Measurements from ENCODE around the gene NSD2. TPM values are rescaled to one million over a fixed set of nuclear protein-coding genes. Genes with fewer than 3 reads are reported as not detected.
"Not testable (repeated sequence)": the region's sequence is repeated elsewhere in the genome, so short reads cannot be mapped to it uniquely, and the experiment has no call there.

NSD2 gene
- total RNA-seq, 1 experiment from 2014 or later = 54.9 TPM

DNA sequence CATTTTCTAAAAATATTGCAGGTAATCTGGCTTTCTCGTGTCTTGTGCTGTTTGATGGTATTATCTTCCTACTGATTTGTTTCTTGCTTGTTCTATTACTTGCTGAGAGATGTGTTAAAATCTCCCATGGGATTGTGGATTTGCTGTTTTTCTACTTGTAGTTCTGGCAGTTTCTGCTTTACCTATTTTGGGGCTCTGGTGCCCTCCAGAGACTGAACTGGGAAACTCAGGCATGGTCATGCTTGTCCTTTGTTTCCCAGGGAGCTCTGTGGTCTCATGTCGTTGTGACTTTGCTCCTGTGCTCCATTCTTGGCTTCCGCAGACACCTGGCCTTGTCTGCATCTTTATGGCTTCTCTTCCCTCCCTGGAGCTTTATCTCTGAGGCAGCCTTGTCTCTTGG, 39.5 kb downstream of the NSD2 start:
- peaks cover 34% of the 10 kb centered on the region for H3K4me1 ChIP-seq (ENCODE audit: low read length)
- no peaks in the 10 kb centered on the region for H3K27me3 ChIP-seq (ENCODE audit: low read length)
- H3K79me2 ChIP-seq (ENCODE audit: low read length) = peaks cover 94% of the 10 kb centered on the region
- H3K4me2 ChIP-seq (ENCODE audit: low read depth, low read length, poor library complexity, severe bottlenecking) = no peak overlapping the region
- no peak overlapping the region for H3K4me3 ChIP-seq (ENCODE audit: low read length)
- no peaks in the 10 kb centered on the region for H3K9me2 ChIP-seq (replicated peaks; ENCODE audit: insufficient read depth, low read length)
- H3K27ac ChIP-seq (ENCODE audit: low read length) = peak overlapping the region; percentile 40; the same call in 1 of the 2 replicates
- no peak overlapping the region for H2AFZ ChIP-seq (ENCODE audit: low read length)
- peaks cover 15% of the 10 kb centered on the region; the same call in 1 of the 2 replicates for H3K36me3 ChIP-seq (ENCODE audit: insufficient read depth, low read length)
- no peak overlapping the region for H3K9ac ChIP-seq (ENCODE audit: low read length)
- DNase-seq = peak; percentile 71
- H4K20me1 ChIP-seq (ENCODE audit: insufficient read depth, low read depth, low read length) = peaks cover 14% of the 10 kb centered on the region; the same call in 1 of the 2 replicates
- H3K9me3 ChIP-seq (ENCODE audit: low read length) = no peaks in the 10 kb centered on the region

DNA sequence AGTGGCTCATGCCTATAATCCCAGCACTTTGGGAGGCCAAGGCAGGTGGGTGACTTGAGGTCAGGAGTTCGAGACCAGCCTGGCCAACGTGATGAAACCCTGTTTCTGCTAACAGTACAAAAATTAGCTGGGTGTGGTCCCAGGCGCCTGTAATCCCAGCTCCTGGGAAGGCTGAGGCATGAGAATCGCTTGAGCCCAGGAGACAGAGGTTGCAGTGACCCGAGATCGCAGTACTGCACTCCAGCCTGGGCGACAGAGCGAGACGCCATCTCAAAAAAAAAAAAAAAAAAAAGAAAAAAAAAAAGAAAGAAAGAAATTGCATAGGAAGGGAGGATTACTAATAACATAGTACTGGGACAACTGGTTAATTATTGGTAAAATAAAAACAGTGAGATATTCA, 40.1 kb downstream of the NSD2 start:
- not testable (repeated sequence) for H2AFZ ChIP-seq (ENCODE audit: low read length); H3K27me3 ChIP-seq (ENCODE audit: low read length); H3K4me3 ChIP-seq (ENCODE audit: low read length); DNase-seq; H3K9me2 ChIP-seq (replicated peaks; ENCODE audit: insufficient read depth, low read length); H3K27ac ChIP-seq (ENCODE audit: low read length); H3K9me3 ChIP-seq (ENCODE audit: low read length); H3K4me2 ChIP-seq (ENCODE audit: low read depth, low read length, poor library complexity, severe bottlenecking); H3K9ac ChIP-seq (ENCODE audit: low read length)
- Histone ChIP-seq H4K20me1 (ENCODE audit: insufficient read depth, low read depth, low read length) (0 out of 2 replicates have a peak, but pooled peaks cover 14% of the 10 kb centered on the region), H3K79me2 (ENCODE audit: low read length) (peaks cover 92% of the 10 kb centered on the region), H3K36me3 (ENCODE audit: insufficient read depth, low read length) (peaks cover 11% of the 10 kb centered on the region; the same call in 1 of the 2 replicates), H3K4me1 (ENCODE audit: low read length) (peaks cover 34% of the 10 kb centered on the region)

DNA sequence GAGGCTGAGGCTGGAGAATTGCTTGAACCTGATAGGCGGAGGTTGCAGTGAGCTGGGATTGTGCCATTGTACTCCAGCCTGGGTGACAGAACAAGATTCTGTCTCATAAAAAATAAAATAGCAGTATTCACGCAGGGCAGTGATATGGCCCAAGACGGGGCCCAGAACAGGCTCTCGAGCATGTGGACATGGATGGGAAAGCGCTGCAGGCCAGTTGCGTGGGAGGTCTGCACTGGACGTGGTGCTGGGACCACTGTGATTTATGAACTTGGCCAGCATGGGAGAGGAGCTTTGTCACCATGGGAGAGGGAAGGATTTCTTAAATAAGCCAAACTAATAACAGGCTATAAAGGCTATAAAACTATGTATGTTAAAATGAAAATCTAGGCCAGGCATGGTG, 51.6 kb downstream of the NSD2 start:
- no peak overlapping the region for H3K4me2 ChIP-seq (ENCODE audit: low read depth, low read length, poor library complexity, severe bottlenecking)
- no peak for DNase-seq
- H3K9me3 ChIP-seq (ENCODE audit: low read length) = no peaks in the 10 kb centered on the region
- H3K9ac ChIP-seq (ENCODE audit: low read length) = no peak overlapping the region
- no peaks in the 10 kb centered on the region for H3K9me2 ChIP-seq (replicated peaks; ENCODE audit: insufficient read depth, low read length)
- no peak overlapping the region for H3K4me3 ChIP-seq (ENCODE audit: low read length)
- peaks cover 69% of the 10 kb centered on the region for H3K79me2 ChIP-seq (ENCODE audit: low read length)
- no peaks in the 10 kb centered on the region for H3K27me3 ChIP-seq (ENCODE audit: low read length)
- no peak overlapping the region for H2AFZ ChIP-seq (ENCODE audit: low read length)
- H3K4me1 ChIP-seq (ENCODE audit: low read length) = no peaks in the 10 kb centered on the region
- H4K20me1 ChIP-seq (ENCODE audit: insufficient read depth, low read depth, low read length) = no peaks in the 10 kb centered on the region
- H3K36me3 ChIP-seq (ENCODE audit: insufficient read depth, low read length) = peaks cover 24% of the 10 kb centered on the region; the same call in 1 of the 2 replicates
- H3K27ac ChIP-seq (ENCODE audit: low read length) = no peak overlapping the region

DNA sequence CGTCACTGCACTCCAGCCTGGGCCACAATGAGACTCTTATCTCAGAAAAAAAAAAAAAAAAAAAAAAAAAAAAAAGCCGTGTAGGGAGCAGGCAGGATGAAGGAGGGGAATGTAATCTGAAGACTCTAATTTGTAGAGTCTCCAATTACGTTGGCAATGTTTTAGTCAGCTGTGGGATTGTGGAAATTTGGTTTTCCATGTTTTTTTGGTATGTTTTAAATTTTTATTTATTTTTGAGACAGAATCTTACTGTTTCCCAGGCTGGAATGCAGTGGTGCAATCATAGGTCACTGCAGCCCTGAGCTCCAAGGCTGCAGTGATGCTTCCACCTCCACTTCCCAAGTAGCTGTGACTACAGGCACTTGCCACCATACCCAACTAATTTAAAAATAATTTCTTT, 56.5 kb downstream of the NSD2 start:
- Histone ChIP-seq H3K27ac (ENCODE audit: low read length) (no peak overlapping the region), H3K79me2 (ENCODE audit: low read length) (peaks cover 45% of the 10 kb centered on the region), H3K27me3 (ENCODE audit: low read length) (no peaks in the 10 kb centered on the region), H3K9me3 (ENCODE audit: low read length) (no peaks in the 10 kb centered on the region), H3K4me2 (ENCODE audit: low read depth, low read length, poor library complexity, severe bottlenecking) (no peak overlapping the region), H3K9ac (ENCODE audit: low read length) (no peak overlapping the region), H3K36me3 (ENCODE audit: insufficient read depth, low read length) (peaks cover 14% of the 10 kb centered on the region), H3K4me1 (ENCODE audit: low read length) (no peaks in the 10 kb centered on the region), H2AFZ (ENCODE audit: low read length) (no peak overlapping the region), H3K4me3 (ENCODE audit: low read length) (no peak overlapping the region), H4K20me1 (ENCODE audit: insufficient read depth, low read depth, low read length) (no peaks in the 10 kb centered on the region), H3K9me2 (replicated peaks; ENCODE audit: insufficient read depth, low read length) (no peaks in the 10 kb centered on the region)
- DNase-seq = no peak

DNA sequence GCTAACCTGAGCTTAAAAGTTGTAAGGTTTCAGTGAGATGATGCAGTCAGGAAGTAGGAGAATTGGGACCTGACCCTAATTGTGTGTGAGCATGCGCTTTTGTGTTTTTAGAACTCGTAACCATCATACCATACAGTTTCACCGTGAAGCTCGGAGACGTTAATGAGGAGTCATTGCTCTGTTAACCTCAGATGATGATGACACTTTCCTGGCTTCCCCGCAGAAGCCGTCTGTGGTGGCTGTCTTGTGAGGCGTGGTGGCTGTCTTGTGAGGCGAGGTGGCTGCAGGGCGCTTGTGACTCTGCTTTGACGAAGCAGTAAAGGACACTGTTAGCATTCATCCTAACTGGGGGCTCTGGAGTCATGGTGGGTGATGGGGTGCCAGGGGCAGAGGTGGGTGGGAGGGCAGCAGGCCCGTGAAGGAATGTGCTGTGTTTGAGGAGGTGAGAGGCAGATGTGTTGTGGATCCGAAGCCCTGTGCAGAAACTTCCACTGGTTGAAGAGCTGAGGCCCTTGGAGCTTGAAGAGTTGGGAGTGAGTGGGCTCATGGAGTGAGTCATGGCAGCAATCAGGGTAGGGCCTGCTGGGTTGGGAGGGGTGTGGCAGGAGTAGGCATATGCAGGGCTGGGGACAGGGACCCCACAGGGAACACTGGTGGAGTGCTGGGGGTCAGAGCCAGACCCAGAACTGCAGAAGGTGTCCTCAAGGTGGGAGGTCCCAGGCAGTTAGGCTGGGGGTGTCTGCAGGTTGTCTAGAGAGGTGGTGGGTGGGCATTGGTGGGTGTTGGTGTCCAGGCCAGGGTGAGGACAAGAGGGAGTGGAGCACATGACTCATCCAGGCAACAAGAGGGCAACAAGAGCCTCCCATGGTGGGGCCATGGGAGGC, 57.4 kb downstream of the NSD2 start:
- H3K27me3 ChIP-seq (ENCODE audit: low read length) = no peaks in the 10 kb centered on the region
- no peaks in the 10 kb centered on the region for H4K20me1 ChIP-seq (ENCODE audit: insufficient read depth, low read depth, low read length)
- no peaks in the 10 kb centered on the region for H3K9me2 ChIP-seq (replicated peaks; ENCODE audit: insufficient read depth, low read length)
- no peak overlapping the region for H3K9ac ChIP-seq (ENCODE audit: low read length)
- peaks cover 10% of the 10 kb centered on the region for H3K36me3 ChIP-seq (ENCODE audit: insufficient read depth, low read length)
- H3K27ac ChIP-seq (ENCODE audit: low read length) = no peak overlapping the region
- no peaks in the 10 kb centered on the region for H3K9me3 ChIP-seq (ENCODE audit: low read length)
- H2AFZ ChIP-seq (ENCODE audit: low read length) = no peak overlapping the region
- H3K79me2 ChIP-seq (ENCODE audit: low read length) = peaks cover 37% of the 10 kb centered on the region
- no peak overlapping the region for H3K4me3 ChIP-seq (ENCODE audit: low read length)
- no peak for DNase-seq
- H3K4me2 ChIP-seq (ENCODE audit: low read depth, low read length, poor library complexity, severe bottlenecking) = no peak overlapping the region
- H3K4me1 ChIP-seq (ENCODE audit: low read length) = no peaks in the 10 kb centered on the region

DNA sequence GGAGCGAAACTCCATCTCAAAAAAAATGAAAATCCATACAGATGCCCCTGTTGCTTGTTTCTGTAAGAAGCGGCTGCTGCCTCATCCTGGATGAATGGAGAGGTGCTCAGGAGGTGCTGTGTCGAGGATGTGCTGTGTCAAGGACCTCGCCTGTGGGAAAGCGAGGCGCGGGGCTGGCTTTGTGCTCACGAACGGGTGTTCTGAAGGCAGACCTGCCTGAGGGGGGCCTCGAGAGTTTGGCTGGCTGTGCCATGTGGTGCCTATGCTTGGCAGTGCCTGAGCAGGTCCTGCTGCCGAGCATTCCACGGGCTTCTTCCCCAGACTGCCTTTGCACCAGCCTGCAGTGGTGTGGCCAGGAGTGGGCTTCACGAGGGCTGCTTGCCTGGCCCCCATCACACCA, 61.5 kb downstream of the NSD2 start:
- DNase-seq = no peak
- no peak overlapping the region for H3K4me2 ChIP-seq (ENCODE audit: low read depth, low read length, poor library complexity, severe bottlenecking)
- no peaks in the 10 kb centered on the region for H3K9me2 ChIP-seq (replicated peaks; ENCODE audit: insufficient read depth, low read length)
- H3K4me3 ChIP-seq (ENCODE audit: low read length) = no peak overlapping the region
- no peak overlapping the region for H3K9ac ChIP-seq (ENCODE audit: low read length)
- H3K9me3 ChIP-seq (ENCODE audit: low read length) = no peaks in the 10 kb centered on the region
- H3K27me3 ChIP-seq (ENCODE audit: low read length) = no peaks in the 10 kb centered on the region
- no peak overlapping the region for H3K27ac ChIP-seq (ENCODE audit: low read length)
- H3K79me2 ChIP-seq (ENCODE audit: low read length) = peaks cover 21% of the 10 kb centered on the region
- no peak overlapping the region for H2AFZ ChIP-seq (ENCODE audit: low read length)
- peaks cover 22% of the 10 kb centered on the region for H3K36me3 ChIP-seq (ENCODE audit: insufficient read depth, low read length)
- H3K4me1 ChIP-seq (ENCODE audit: low read length) = no peaks in the 10 kb centered on the region
- H4K20me1 ChIP-seq (ENCODE audit: insufficient read depth, low read depth, low read length) = no peaks in the 10 kb centered on the region

DNA sequence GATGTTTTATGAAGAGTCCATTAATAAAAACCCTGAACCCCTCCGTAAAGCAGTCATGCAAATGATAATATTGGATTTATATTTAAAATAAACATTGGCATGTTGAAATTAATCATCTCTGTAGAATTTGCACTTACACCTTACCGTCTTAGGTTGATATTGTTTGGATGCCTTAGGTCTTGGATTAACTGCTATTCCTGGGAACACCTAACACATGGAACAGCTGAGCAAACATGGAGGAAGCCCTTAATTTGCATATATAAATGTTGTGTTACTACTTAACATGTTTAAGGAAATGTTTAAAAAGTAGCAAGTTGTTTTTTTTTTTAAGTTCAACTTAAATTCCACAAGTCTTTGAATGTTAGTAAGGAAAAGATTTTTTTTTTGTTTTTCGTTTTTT, 62.5 kb downstream of the NSD2 start:
- Histone ChIP-seq H3K9me3 (ENCODE audit: low read length) (no peaks in the 10 kb centered on the region), H3K36me3 (ENCODE audit: insufficient read depth, low read length) (peaks cover 27% of the 10 kb centered on the region), H3K4me3 (ENCODE audit: low read length) (no peak overlapping the region), H3K27me3 (ENCODE audit: low read length) (no peaks in the 10 kb centered on the region), H3K79me2 (ENCODE audit: low read length) (peaks cover 17% of the 10 kb centered on the region), H3K9me2 (replicated peaks; ENCODE audit: insufficient read depth, low read length) (no peaks in the 10 kb centered on the region), H2AFZ (ENCODE audit: low read length) (no peak overlapping the region), H3K4me2 (ENCODE audit: low read depth, low read length, poor library complexity, severe bottlenecking) (no peak overlapping the region), H4K20me1 (ENCODE audit: insufficient read depth, low read depth, low read length) (no peaks in the 10 kb centered on the region), H3K9ac (ENCODE audit: low read length) (no peak overlapping the region), H3K27ac (ENCODE audit: low read length) (no peak overlapping the region), H3K4me1 (ENCODE audit: low read length) (no peaks in the 10 kb centered on the region)
- DNase-seq = no peak

DNA sequence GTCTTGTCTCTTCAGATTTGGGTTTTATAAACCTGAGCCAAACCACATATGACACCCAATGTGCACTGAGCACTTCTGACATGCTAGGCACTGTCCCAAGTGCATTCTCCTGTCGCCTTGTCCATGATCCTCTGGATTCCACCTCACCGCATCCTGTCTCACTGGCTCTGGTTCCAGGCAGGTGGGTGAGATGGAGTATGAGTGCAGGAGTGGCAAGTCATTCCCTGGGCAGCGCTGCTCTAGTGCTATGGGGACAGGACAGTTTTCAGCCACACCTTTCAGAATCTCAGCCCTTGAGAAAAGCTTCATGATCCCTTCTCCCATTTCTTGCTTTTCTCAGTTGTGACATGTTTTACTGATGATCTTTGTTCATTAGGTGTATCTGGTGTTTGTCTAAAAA, 66.4 kb downstream of the NSD2 start:
- H3K27ac ChIP-seq (ENCODE audit: low read length) = no peak overlapping the region
- H3K9me2 ChIP-seq (replicated peaks; ENCODE audit: insufficient read depth, low read length) = no peaks in the 10 kb centered on the region
- no peaks in the 10 kb centered on the region for H3K9me3 ChIP-seq (ENCODE audit: low read length)
- peaks cover 22% of the 10 kb centered on the region for H3K79me2 ChIP-seq (ENCODE audit: low read length)
- H3K4me1 ChIP-seq (ENCODE audit: low read length) = no peaks in the 10 kb centered on the region
- no peak overlapping the region for H3K9ac ChIP-seq (ENCODE audit: low read length)
- no peak overlapping the region for H3K4me3 ChIP-seq (ENCODE audit: low read length)
- H3K36me3 ChIP-seq (ENCODE audit: insufficient read depth, low read length) = peaks cover 51% of the 10 kb centered on the region
- H3K27me3 ChIP-seq (ENCODE audit: low read length) = no peaks in the 10 kb centered on the region
- H2AFZ ChIP-seq (ENCODE audit: low read length) = no peak overlapping the region
- no peaks in the 10 kb centered on the region for H4K20me1 ChIP-seq (ENCODE audit: insufficient read depth, low read depth, low read length)
- H3K4me2 ChIP-seq (ENCODE audit: low read depth, low read length, poor library complexity, severe bottlenecking) = no peak overlapping the region
- no peak for DNase-seq
